Natural killer cell (primary cell): ENCODE results near the gene CHIT1. TPM values are rescaled to one million over a fixed set of nuclear protein-coding genes. Genes with fewer than 3 reads are reported as not detected.

Experiments
- ATAC-seq, 3 donors: fragments of 150-1000 bp in 2 of 3; fragments of 200-7000 bp in 1 of 3; cut with Tn5 transposase; 1 replicate in 1 of 3; 2 replicates in 2 of 3; pipeline ENCODE4 v1.10.0; 2021; ENCODE audit warnings: mild to moderate bottlenecking in 2 of 3, moderate library complexity in 2 of 3
- DNase-seq, 2 donors: peaks; one replicate each; pipeline versions ENCODE4 v3.0.0 to v3.0.0-alpha.2; 2013 to 2021; ENCODE audit warnings: mixed read lengths in 1 of 2
- H3K27ac ChIP-seq: one replicate; pipeline ENCODE4 v1.5.1; 2013; ENCODE audit warnings: mild to moderate bottlenecking, low read length
- H3K27me3 ChIP-seq: one replicate; pipeline ENCODE4 v1.6.1; 2013; ENCODE audit warnings: low read length; ENCODE audit not compliant: control insufficient read depth, insufficient read depth
- H3K36me3 ChIP-seq: one replicate; pipeline ENCODE4 v1.6.1; 2013; ENCODE audit warnings: low read length; ENCODE audit not compliant: control insufficient read depth, insufficient read depth
- H3K4me1 ChIP-seq: one replicate; pipeline ENCODE4 v1.6.1; 2013; ENCODE audit warnings: low read length; ENCODE audit not compliant: control insufficient read depth, insufficient read depth
- H3K4me3 ChIP-seq: one replicate; pipeline ENCODE4 v1.5.1; 2013; ENCODE audit warnings: low read length
- H3K9me3 ChIP-seq: one replicate; pipeline ENCODE4 v1.6.1; 2013; ENCODE audit warnings: low read length; ENCODE audit not compliant: control insufficient read depth, insufficient read depth
- H3K27ac Mint-ChIP-seq, 2 donors: one replicate each; pipeline ENCODE4 v1.8.0; 2022; ENCODE audit warnings: mild to moderate bottlenecking in 2 of 2, mixed read lengths in 2 of 2, moderate library complexity in 1 of 2
- H3K27me3 Mint-ChIP-seq, 2 donors: one replicate each; pipeline ENCODE4 v1.8.0; 2022; ENCODE audit warnings: low read depth in 2 of 2, mixed read lengths in 2 of 2
- H3K36me3 Mint-ChIP-seq: one replicate; pipeline ENCODE4 v1.8.0; 2022; ENCODE audit warnings: mixed read lengths
- H3K4me1 Mint-ChIP-seq, 2 donors: one replicate each; pipeline ENCODE4 v1.8.0; 2022; ENCODE audit warnings: mixed read lengths in 2 of 2
- H3K4me3 Mint-ChIP-seq: one replicate; pipeline ENCODE4 v1.8.0; 2022; ENCODE audit warnings: mild to moderate bottlenecking, moderate library complexity, mixed read lengths
- H3K9me3 Mint-ChIP-seq, 2 donors: one replicate each; pipeline ENCODE4 v1.8.0; 2022; ENCODE audit warnings: mixed read lengths in 2 of 2
- WGBS: methylation state at CpG from one replicate; pipeline ENCODE4 v1.1.7; 2013; ENCODE audit warnings: missing lambda C conversion rate; ENCODE audit not compliant: insufficient coverage; 5-methylcytosine and 5-hydroxymethylcytosine counted together
- intact Hi-C: fragments of 100-400 bp; cut with micrococcal nuclease; formaldehyde crosslinking; loops from one replicate; pipeline ENCODE4 v1.14.2; 2022
- total RNA-seq, 4 donors: library from RNA; stranded (reverse); fragments of 120-200 nt in 1 of 4; gene quantifications; one replicate each; pipeline versions ENCODE4 v1.2.3 to v1.2.4, GENCODE V29; 2013 to 2022
- TF ChIP-seq, protein P1 (sequence below): fragments of 200-600 bp; IDR thresholded peaks from one replicate; pipeline ENCODE4 v1.8.0; 2022; ENCODE audit warnings: antibody characterized with exemption

Gene CHIT1
- total RNA-seq, 3 donors from 2014 or later (not counting 1 experiment from before 2014, with no cell fraction given) = 0.07 to 2.2 TPM; not detected in 1

DNA sequence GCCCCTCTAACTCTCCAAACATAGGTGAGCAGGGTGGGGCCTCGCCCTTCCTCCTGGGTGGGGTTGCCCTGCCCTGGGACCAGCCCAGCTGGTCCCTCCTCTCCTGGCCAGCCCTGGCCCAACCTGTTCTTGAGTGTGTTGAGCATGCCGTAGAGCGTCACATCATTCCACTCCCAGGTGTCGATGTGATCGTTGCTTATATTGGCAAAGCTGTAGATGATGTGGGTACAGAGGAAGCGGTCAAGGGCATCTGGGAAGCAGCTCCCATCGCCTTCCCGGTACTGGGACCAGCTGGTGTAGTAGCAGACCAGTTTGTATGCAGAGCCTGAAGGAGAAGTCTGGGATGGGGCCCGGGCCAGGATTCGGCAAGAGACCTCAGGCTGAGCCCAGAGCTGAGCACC is 44.4 kb downstream of the CHIT1 start:
- no peak overlapping the region for H3K4me3 Mint-ChIP-seq
- WGBS = 94% methylated on average over 10 of the region's 10 CpGs
- TF ChIP-seq, protein P1, sequence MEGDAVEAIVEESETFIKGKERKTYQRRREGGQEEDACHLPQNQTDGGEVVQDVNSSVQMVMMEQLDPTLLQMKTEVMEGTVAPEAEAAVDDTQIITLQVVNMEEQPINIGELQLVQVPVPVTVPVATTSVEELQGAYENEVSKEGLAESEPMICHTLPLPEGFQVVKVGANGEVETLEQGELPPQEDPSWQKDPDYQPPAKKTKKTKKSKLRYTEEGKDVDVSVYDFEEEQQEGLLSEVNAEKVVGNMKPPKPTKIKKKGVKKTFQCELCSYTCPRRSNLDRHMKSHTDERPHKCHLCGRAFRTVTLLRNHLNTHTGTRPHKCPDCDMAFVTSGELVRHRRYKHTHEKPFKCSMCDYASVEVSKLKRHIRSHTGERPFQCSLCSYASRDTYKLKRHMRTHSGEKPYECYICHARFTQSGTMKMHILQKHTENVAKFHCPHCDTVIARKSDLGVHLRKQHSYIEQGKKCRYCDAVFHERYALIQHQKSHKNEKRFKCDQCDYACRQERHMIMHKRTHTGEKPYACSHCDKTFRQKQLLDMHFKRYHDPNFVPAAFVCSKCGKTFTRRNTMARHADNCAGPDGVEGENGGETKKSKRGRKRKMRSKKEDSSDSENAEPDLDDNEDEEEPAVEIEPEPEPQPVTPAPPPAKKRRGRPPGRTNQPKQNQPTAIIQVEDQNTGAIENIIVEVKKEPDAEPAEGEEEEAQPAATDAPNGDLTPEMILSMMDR = no peak

DNA sequence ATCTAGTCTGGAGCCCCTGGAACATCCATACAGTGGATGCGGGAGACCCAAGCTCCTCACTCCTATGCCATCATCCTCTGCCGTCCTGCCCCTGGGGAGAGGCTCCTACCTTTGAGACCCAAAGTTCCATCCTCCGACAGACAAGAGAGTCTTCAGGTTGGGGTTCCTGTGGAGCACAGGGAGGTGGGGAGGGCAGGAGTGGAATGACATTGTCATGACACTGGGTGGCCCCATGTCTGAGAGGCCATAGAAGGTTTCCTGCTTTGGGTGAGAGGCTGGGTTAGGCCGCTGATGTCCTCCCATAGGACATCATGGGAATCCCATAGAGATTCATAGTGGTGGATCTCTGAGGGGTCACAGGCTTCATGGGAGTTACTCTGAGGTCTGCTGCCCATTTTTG is 45.0 kb downstream of the CHIT1 start:
- H3K4me3 Mint-ChIP-seq = no peak overlapping the region
- H3K4me3 ChIP-seq = no peak overlapping the region
- H3K36me3 Mint-ChIP-seq = no peaks in the 10 kb centered on the region
- H3K4me1 ChIP-seq = no peaks in the 10 kb centered on the region
- no peaks in the 10 kb centered on the region for H3K9me3 Mint-ChIP-seq
- no peaks in the 10 kb centered on the region for H3K27me3 ChIP-seq
- H3K27ac ChIP-seq = no peak overlapping the region
- 88% methylated on average over 4 of the region's 4 CpGs for WGBS
- no peaks in the 10 kb centered on the region for H3K36me3 ChIP-seq
- TF ChIP-seq, protein P1 = no peak
- no peak for ATAC-seq
- no peak for DNase-seq
- H3K27ac Mint-ChIP-seq = no peak overlapping the region
- intact Hi-C loops = no loop called here
- H3K9me3 ChIP-seq = no peaks in the 10 kb centered on the region
- H3K27me3 Mint-ChIP-seq = peaks cover 3 to 7% of the 10 kb centered on the region in 2 donors
- peaks cover 0 to 3% of the 10 kb centered on the region in 2 donors for H3K4me1 Mint-ChIP-seq

More for the DNA sequence above, 44.4 kb downstream of the CHIT1 start:
- Mint-ChIP-seq H3K27me3 (peaks cover 7 to 10% of the 10 kb centered on the region in 2 donors), H3K9me3 (no peaks in the 10 kb centered on the region), H3K4me1 (peaks cover 0 to 3% of the 10 kb centered on the region in 2 donors), H3K27ac (no peak overlapping the region), H3K36me3 (no peaks in the 10 kb centered on the region)
- no peaks in the 10 kb centered on the region for H3K9me3 ChIP-seq
- intact Hi-C loops = no loop called here
- H3K27ac ChIP-seq = no peak overlapping the region
- H3K4me1 ChIP-seq = no peaks in the 10 kb centered on the region
- no peaks in the 10 kb centered on the region for H3K36me3 ChIP-seq
- no peak for ATAC-seq
- H3K4me3 ChIP-seq = no peak overlapping the region
- DNase-seq = no peak
- H3K27me3 ChIP-seq = no peaks in the 10 kb centered on the region

DNA sequence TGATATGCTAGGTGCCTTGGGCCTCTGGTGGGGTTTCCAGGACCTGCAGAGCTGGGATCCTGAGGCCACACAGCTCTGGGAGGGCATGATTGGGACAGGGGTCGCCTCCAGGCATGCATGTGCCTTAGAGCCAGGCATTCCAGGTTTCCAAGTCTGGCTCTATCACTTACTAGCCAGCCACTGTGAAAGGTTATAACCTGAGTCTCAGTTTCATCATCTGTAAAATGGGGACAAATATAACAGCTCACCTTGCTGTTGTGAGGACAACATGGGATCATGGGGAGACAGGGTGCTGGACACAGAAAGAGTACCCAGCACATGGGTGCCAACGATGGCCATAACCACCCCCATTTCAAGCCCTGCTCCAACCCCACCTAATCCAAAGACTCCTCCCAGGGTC is 45.6 kb downstream of the CHIT1 start:
- H3K9me3 ChIP-seq = no peaks in the 10 kb centered on the region
- WGBS = 78% methylated on average over 2 of the region's 2 CpGs
- Mint-ChIP-seq H3K4me1 (peaks cover 0 to 3% of the 10 kb centered on the region in 2 donors), H3K9me3 (no peaks in the 10 kb centered on the region), H3K27ac (no peak overlapping the region), H3K36me3 (no peaks in the 10 kb centered on the region), H3K27me3 (peaks cover 0 to 6% of the 10 kb centered on the region in 2 donors), H3K4me3 (no peak overlapping the region)
- intact Hi-C loops = no loop called here
- H3K4me3 ChIP-seq = no peak overlapping the region
- H3K27me3 ChIP-seq = no peaks in the 10 kb centered on the region
- no peak overlapping the region for H3K27ac ChIP-seq
- no peaks in the 10 kb centered on the region for H3K36me3 ChIP-seq
- DNase-seq (no peak), ATAC-seq (no peak)
- TF ChIP-seq, protein P1 = no peak
- H3K4me1 ChIP-seq = no peaks in the 10 kb centered on the region

DNA sequence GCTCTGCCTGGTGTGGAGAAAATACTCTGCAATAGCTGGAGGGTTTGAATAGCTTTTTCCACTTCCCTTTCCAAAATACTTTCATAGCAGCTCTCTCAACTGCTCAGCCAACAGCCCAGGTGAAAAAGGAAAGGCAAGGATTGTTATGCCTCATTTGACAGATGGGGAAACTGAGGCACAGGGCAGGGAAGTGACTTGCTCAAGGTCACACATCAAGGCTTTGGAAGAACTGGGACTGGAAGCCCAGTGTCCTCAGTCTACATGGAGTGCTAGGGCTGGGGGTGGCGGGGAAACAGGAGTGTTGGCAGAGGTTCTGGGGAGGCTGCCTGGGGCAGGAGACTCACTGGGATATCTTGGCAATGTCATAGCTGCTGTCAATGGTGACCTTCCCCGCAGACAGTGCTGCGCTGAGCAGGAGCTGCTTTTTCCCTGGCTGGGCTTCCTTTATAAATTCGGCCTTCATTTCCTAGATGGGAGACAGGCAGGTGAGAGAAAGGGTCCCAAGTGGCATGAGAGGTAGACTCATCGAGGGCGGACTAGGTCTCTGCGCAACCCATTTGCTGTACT is 47.0 kb downstream of the CHIT1 start:
- no peak overlapping the region for H3K27ac Mint-ChIP-seq
- ATAC-seq (no peak), DNase-seq (no peak)
- Histone ChIP-seq H3K4me1 (no peaks in the 10 kb centered on the region), H3K36me3 (no peaks in the 10 kb centered on the region), H3K4me3 (no peak overlapping the region), H3K27me3 (no peaks in the 10 kb centered on the region), H3K9me3 (no peaks in the 10 kb centered on the region), H3K27ac (no peak overlapping the region)
- WGBS = 80% methylated on average over 7 of the region's 7 CpGs
- TF ChIP-seq, protein P1 = no peak
- H3K27me3 Mint-ChIP-seq = no peaks in the 10 kb centered on the region
- H3K4me3 Mint-ChIP-seq = no peak overlapping the region
- H3K36me3 Mint-ChIP-seq = no peaks in the 10 kb centered on the region
- intact Hi-C loops = no loop called here
- H3K4me1 Mint-ChIP-seq = peaks cover 0 to 3% of the 10 kb centered on the region in 2 donors
- no peaks in the 10 kb centered on the region for H3K9me3 Mint-ChIP-seq
